Posterior vena cava (tissue), 2 donors: Measurements from ENCODE around the gene SMARCC1. TPM values are rescaled to one million over a fixed set of nuclear protein-coding genes. Genes with fewer than 3 reads are reported as not detected.

Experiments
- DNase-seq: peaks from one replicate; pipeline ENCODE4 v3.0.0-alpha.2; 2020; ENCODE audit warnings: low spot score
- intact Hi-C, 2 donors: fragments of 100-400 bp; cut with DNase I; formaldehyde crosslinking; loops; one replicate each; pipeline versions ENCODE4 v1.14.1 to v1.14.2; 2022 to 2023
- total RNA-seq, 2 donors: library from RNA; stranded (reverse); fragmentation: NEBNext Ultra II Directional; extraction: Animal tissue kit (Norgen Biotek cat#: 25700); gene quantifications; one replicate each; pipeline ENCODE4 v1.2.1, GENCODE V29; 2021
- donor health status: DM: yes; HTN: yes; CAD: no.
- donor health status: DM: yes; HTN: yes; CAD: no.

Gene SMARCC1
- total RNA-seq, 2 donors from 2014 or later: 53.4 to 84.8 TPM

- DNase-seq: no peak
- intact Hi-C loops: no loop called here
These were observed 169.5 kb downstream of the SMARCC1 start for GRCh38 chr3:47612178-47612577.

DNA sequence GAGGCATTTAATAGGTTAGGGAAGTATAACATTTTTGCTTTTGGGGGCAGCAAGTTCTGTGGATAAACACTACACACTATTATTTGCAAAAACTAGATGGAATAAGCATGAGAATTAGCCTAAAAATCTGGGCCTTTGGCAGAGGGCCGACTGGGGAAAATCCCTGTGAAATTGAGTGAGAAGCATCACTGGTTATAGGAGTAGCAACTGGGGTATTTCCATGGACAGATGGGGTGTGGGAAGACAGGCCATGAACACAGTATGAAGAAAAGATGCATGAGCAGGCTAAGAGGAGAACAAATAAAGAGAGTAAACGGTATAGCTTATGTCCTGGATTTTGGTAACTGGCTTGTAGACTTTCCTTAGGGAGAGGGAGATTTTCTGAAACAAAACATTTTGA is 170.1 kb downstream of the SMARCC1 start:
- no peak for DNase-seq
- intact Hi-C loops: no loop called here

DNA sequence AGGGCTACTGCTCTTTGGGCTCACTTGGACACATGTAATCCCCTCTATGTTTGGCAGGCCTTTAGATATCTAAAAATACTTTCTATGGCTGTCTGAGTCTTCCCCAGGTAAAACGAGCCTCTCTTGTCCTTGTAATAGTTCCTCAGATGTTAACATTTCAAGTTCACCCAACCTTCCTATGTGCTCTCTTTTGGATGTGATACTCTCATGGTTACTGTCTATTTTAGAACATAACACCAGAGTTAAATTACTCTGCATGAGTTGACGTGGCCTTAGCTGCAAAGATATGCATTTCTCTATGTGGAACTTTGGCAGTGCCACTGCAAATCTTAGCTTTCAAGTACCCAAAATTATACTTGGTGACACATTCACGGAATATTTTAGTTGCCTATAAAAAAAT is 171.1 kb downstream of the SMARCC1 start:
- no peak for DNase-seq
- intact Hi-C loops: no loop called here

DNA sequence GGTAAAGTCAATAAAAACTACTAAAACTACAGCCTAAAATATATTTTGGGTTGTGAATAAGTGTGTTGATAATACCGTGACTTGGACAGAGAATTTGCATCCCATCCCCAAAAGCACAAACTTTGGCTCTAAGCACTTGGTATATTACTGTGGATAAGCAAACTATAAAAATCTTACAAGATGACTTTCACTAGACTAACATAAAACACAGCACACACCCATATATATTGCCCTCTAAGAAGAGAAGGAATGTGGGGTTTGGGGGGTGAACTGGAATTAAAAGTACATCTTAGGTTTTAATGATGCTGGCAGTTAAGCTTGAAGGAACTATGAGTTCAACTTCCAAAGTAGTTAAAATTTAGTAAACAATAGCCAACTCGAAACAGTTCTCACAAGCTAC is 174.4 kb downstream of the SMARCC1 start:
- DNase-seq: no peak
- intact Hi-C loops: no loop called here

DNA sequence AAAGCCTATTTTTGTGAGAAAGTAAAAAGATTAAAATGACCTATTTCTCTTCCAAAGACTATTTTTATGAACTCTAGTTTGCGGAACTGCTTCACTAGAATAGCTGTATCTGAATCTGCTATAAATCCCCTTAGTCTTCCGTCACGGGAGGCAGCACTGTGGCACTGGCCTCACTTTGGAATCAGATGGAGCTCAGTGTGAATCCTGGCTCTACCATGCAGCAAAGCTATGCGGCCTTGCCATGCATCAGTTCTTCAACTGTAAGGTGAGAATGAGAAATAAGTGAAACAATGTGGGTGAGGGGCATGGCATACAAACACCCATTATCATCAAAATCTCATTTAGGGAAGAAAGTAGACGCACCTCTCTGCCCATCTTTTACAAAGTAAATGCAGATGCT is 175.5 kb downstream of the SMARCC1 start:
- no peak for DNase-seq
- intact Hi-C loops: no loop called here

DNA sequence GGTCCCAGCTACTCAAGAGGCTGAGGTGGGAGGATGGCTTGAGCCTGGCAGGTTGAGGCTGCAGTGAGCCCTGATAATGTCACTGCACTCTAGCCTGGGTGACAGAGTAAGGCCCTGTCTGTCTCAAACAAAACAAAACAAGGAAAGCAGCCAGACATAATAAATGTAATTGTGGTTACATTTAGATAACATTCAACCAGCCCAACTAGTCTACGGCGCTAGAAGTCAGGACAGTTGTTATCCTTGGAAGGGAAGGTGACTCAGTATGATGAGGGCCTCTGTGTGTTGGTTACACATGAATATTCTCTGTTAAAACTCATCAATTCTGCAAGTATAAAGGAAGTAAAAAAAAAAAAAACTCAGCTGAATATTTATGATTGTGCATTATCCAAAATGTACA is 176.0 kb downstream of the SMARCC1 start:
- intact Hi-C loops: no loop called here
- no peak for DNase-seq

- no peak for DNase-seq
- intact Hi-C loops: no loop called here
These were observed 177.5 kb downstream of the SMARCC1 start for GRCh38 chr3:47604145-47604544.

DNA sequence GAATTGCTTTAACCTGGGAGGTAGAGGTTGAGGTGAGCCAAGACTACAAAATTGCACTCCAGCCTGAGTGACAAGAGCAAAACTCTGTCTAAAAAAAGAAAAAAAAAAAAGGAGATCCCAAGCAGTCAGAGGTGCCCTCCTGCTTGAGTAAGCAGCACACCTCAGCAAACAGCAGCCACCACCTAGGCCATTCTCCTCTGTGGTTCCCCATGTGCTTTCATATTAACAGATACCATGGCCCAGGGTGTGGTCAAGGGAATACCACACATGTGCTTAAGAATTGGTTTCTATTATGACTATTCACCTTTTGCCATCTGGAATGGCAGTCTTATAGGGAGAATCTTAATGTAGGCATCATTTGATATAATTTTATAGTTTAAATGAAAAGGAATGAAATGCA is 178.4 kb downstream of the SMARCC1 start:
- DNase-seq: no peak
- intact Hi-C loops: no loop called here

- no peak for DNase-seq
- intact Hi-C loops: no loop called here
These were observed 180.4 kb downstream of the SMARCC1 start for GRCh38 chr3:47601281-47601680.

DNA sequence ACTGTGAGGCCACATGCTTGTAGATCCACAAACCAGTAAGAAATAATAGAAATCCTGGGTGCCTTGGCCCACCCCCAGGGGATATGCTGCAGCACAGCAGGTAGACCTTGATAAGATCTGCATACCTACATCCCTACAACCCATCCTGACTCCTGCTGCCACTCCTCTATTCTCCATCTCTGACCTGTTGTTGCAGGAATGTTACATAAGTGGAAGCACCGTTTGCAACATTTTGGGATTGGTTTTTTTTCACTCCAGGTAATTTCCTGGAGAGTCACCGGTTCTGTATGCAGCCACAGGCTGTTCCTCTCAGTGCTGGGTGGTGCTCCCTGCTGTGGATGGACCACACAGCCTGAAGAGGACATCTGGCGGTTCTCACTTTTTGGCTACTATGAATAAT is 186.9 kb downstream of the SMARCC1 start:
- DNase-seq: no peak
- intact Hi-C loops: no loop called here

DNA sequence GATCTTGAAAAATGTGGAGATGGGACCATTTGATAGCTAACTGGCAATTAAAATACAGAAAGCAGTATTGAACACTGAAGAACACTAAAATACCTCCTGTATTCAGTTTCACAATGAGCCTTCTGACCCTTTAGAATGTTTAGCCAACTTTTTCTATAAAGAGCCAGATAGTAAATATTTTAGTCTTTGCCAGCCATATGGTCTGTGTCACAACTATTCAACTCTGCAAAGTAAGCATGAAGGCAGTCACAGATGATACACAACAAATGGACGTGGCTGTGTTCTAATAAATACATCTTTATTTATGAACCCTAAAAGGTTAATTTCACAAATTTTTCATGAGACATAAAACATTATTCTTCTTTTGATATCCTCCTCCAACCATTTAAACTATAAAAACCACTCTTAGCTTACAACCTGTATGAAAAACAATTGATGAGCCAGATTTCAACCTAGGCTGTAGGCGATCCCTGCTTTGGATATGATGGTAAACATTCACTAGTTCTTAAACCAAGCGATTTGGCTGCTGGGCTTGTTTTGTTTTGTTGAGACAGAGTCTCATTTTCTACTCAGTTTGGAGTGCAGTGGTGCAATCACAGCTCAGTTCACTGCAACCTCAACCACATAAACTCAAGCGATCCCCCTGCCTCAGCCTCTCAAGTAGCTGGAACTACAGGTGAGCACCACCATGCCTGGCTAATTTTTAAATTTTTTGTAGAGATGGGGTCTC is 189.5 kb downstream of the SMARCC1 start:
- no peak for DNase-seq
- intact Hi-C loops: no loop called here

- no peak for DNase-seq
- intact Hi-C loops: no loop called here
These were observed 191.5 kb downstream of the SMARCC1 start for GRCh38 chr3:47590216-47590615.

DNA sequence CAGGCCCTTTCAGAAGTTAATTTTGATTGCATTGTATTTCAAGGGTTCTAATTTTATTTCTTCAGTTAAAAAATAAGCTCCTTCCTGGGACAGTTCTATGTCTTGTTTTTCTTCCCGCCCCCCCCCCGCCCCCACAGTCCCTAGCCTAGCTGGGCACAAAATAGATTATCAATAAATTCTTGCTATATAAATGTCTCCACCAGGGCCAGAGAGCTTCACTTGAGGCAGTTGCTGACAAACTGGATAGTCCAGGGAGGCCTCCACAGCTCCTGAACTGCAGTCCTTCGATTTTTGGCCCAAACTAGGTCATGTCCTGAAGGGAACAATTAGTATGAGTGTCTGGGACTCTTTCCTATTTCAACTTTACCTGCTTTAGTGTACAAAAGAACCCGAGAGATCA is 193.1 kb downstream of the SMARCC1 start:
- no peak for DNase-seq
- intact Hi-C loops: no loop called here

- DNase-seq: no peak
- intact Hi-C loops: no loop called here
These were observed 193.6 kb downstream of the SMARCC1 start for GRCh38 chr3:47588053-47588452.

DNA sequence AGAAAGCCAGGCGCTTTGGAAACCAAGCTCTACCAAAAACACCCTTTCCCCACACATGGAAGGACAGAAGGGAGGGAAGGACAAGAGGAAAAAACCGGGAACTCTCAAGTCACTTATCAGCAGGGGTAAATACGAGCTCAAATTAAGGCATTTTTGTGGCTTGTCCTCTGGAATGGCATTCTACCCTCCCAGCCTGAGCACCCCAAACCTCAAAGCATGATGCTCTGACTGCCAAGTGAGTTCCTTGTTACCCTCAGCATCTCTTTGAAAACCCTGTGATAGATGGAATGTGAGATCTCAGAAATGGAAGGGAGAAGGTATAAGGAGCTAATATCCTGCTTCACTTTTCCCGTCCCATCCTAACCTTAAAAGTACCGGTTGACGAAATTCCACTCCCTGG is 194.9 kb downstream of the SMARCC1 start:
- DNase-seq: no peak
- intact Hi-C loops: no loop called here

DNA sequence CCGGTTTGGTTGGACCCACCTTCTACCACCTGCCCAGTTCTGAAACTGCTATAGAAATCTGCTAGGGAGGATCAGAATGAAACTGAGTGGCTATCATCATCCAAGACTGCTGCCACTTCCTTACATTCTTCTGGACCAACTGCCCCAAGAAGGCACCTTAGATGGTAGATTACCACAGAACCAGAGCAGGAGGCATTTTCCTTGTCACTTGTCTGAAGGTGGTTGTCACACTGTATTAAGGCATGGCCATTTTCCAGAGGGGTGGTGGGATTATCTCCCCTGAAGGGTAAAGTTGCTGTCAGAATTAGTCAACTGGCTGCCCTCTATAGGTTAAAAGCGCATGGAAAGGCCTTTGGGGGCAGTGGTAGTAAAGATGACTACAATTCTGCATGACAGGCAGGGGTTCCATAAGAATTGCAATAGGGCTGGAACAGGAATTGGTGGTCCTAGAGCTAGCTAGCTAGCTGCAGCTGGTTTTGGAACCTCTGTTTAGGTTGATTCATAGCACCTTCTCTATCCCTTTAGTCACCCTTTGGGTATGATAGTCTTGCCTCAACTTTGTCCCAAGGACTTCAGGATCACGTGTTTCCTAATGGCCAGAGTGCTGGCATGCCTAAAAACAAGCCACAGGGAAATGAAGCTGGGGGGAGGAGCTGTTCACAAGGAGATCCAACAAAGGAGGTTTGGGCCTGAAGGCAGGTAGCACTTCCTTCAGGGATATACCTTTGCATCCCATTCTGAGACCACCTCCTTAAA is 198.2 kb downstream of the SMARCC1 start:
- no peak for DNase-seq
- intact Hi-C loops: no loop called here

DNA sequence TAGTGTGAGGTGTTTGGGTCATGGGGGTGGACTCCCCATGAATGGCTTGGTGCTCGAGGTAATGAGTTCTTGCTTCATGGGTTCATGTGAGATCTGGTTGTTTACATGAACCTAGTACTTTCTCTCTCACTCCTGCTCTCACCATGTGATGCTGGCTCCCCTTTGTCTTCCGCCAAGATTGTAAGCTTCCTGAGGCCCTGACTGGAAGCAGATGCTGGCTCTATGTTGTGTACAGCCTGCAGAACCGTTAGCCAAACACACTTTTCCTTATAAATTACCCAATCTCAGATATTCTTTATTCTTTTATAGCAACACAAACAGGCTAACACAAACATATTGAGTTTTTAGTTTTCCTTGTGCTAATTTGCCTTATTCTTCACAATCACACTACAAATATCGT is 199.9 kb downstream of the SMARCC1 start:
- intact Hi-C loops: no loop called here
- DNase-seq: no peak

GRCh38 chr3:47581422-47581821 is 200.3 kb downstream of the SMARCC1 start:
- intact Hi-C loops: no loop called here
- DNase-seq: no peak

GRCh38 chr3:47580481-47580880 is 201.2 kb downstream of the SMARCC1 start:
- DNase-seq: no peak
- intact Hi-C loops: no loop called here

DNA sequence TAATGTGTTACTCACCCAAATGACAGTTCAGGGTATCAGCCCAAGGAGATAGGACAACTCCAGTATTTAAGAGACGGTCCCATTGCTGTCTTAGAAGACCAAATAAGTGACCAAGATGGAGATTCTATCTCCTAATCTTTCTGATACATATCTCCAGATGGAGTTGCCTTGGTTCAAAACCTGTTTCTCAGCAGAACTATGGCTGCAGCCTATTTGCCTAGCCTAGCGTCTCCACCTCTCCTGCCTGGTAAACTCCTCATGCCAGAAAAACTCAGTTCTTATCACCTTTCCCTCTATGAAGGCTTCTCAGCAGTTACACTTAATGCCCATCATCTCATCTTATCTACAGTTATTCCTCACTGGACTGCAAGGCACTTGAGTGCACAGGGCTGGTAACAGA is 201.8 kb downstream of the SMARCC1 start:
- DNase-seq: no peak
- intact Hi-C loops: no loop called here
